Measurements from ENCODE around the gene ZNRD2.
"Not testable (repeated sequence)": the region's sequence is repeated elsewhere in the genome, so short reads cannot be mapped to it uniquely, and the experiment has no call there.

The ZNRD2 gene

DNA sequence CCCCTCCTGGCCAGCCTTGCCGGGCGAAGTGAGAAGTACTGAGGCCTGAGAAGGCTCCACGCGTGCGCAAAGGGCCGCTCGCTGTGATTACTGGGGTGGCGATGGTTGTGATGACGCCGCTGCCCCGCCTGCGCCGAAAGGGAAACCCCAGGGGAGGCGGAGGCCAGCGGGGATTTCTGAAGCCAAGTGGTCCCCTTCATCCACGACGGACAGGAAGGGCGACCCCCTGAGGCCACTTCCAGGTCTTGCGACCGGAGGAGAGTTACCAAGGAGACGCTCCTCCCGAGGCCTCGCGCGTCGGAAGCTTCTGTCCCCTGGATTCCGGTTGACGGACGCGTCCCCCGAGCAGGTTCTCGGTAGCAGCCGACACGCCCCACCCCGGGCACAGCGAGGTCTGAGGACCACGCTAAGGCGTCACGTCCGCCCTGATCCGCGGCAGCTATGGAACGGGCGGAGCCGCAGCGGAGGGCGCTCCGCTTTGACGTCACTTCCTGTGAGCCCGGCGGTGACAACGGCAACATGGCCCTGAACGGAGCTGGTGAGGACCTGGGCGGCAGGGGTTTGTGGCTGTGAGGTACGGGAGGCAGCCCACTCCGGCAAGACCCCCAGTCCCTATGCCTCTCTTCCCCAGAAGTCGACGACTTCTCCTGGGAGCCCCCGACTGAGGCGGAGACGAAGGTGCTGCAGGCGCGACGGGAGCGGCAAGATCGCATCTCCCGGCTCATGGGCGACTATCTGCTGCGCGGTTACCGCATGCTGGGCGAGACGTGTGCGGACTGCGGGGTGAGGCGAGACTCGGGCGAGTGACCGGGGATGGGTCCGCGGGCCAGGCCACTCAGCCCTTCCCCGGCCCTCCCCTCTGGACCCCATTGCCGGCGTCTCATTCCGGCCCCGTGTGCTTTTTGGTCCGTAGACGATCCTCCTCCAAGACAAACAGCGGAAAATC lies at the start of gene ZNRD2:
Gene ZNRD2 (plus strand): TSS at position 505 of the 946 bp plus-strand sequence. CDS start 15 bp downstream, at position 520.
- TF ChIP-seq, protein P1, sequence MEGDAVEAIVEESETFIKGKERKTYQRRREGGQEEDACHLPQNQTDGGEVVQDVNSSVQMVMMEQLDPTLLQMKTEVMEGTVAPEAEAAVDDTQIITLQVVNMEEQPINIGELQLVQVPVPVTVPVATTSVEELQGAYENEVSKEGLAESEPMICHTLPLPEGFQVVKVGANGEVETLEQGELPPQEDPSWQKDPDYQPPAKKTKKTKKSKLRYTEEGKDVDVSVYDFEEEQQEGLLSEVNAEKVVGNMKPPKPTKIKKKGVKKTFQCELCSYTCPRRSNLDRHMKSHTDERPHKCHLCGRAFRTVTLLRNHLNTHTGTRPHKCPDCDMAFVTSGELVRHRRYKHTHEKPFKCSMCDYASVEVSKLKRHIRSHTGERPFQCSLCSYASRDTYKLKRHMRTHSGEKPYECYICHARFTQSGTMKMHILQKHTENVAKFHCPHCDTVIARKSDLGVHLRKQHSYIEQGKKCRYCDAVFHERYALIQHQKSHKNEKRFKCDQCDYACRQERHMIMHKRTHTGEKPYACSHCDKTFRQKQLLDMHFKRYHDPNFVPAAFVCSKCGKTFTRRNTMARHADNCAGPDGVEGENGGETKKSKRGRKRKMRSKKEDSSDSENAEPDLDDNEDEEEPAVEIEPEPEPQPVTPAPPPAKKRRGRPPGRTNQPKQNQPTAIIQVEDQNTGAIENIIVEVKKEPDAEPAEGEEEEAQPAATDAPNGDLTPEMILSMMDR (IDR thresholded peaks at IDR 0.05; ENCODE audit: low read depth, low read length, missing control alignments): peak; percentile 62
- peak; percentile 96 for DNase-seq (ENCODE audit: low read depth)
- H3K4me3 ChIP-seq (ENCODE audit: low read depth, low read length): peak within 1 kb of the TSS; percentile 92

- H3K4me3 ChIP-seq (ENCODE audit: low read depth, low read length); DNase-seq (ENCODE audit: low read depth): not testable (repeated sequence)
Observed at GRCh38 chr11:65521777-65522521, 48.3 kb upstream of the ZNRD2 start.

GRCh38 chr11:65522718-65523630 lies 47.3 kb upstream of the ZNRD2 start:
- not testable (repeated sequence) for H3K4me3 ChIP-seq (ENCODE audit: low read depth, low read length); DNase-seq (ENCODE audit: low read depth)

- not testable (repeated sequence) for DNase-seq (ENCODE audit: low read depth); H3K4me3 ChIP-seq (ENCODE audit: low read depth, low read length)
Observed at GRCh38 chr11:65523631-65523968, 46.7 kb upstream of the ZNRD2 start.

GRCh38 chr11:65524014-65524740 lies 46.1 kb upstream of the ZNRD2 start:
- no peak overlapping the region for H3K4me3 ChIP-seq (ENCODE audit: low read depth, low read length)
- TF ChIP-seq, protein P1 (IDR thresholded peaks at IDR 0.05; ENCODE audit: low read depth, low read length, missing control alignments): no peak

GRCh38 chr11:65524741-65525545 lies 45.3 kb upstream of the ZNRD2 start, which contains the start of gene SCYL1:
SCYL1 (plus strand) TSS chr11:65525083; CDS start chr11:65525154, 71 bp downstream.
- no peak for DNase-seq (ENCODE audit: low read depth)
- TF ChIP-seq, protein P1 (IDR thresholded peaks at IDR 0.05; ENCODE audit: low read depth, low read length, missing control alignments): no peak
- peak within 1 kb of the TSS; percentile 94 for H3K4me3 ChIP-seq (ENCODE audit: low read depth, low read length)

More at GRCh38 chr11:65524014-65524740, 46.1 kb upstream of the ZNRD2 start:
- no peak for DNase-seq (ENCODE audit: low read depth)

- TF ChIP-seq, protein P1 (IDR thresholded peaks at IDR 0.05; ENCODE audit: low read depth, low read length, missing control alignments): no peak
- peak overlapping the region; percentile 94 for H3K4me3 ChIP-seq (ENCODE audit: low read depth, low read length)
- DNase-seq (ENCODE audit: low read depth): no peak
Observed at GRCh38 chr11:65525546-65526480, 44.5 kb upstream of the ZNRD2 start.

Data from GM12864 (cell line).